HepG2 (cell line): ENCODE measurements around the gene KCTD6. TPM values are rescaled to one million over a fixed set of nuclear protein-coding genes. Genes with fewer than 3 reads are reported as not detected.
A peak's percentile ranks its signal among the peaks of the same experiment; 100 is the strongest.

Experiments
- HMG20A ChIP-seq: IDR thresholded peaks from 2 replicates; pipeline ENCODE4 v1.6.1; 2016; ENCODE audit warnings: borderline replicate concordance
- HOXA7 ChIP-seq: sonication (generic); formaldehyde crosslinking; IDR thresholded peaks from 2 replicates; pipeline ENCODE4 v1.8.1; 2022; ENCODE audit warnings: mild to moderate bottlenecking, missing genetic modification reagents, moderate library complexity
- JUND ChIP-seq: sonication (generic); formaldehyde crosslinking; IDR thresholded peaks from 2 replicates; pipeline ENCODE4 v1.8.0; 2022; ENCODE audit warnings: mild to moderate bottlenecking, missing genetic modification reagents
- KLF6 ChIP-seq: IDR thresholded peaks from 2 replicates; pipeline ENCODE4 v1.8.0; 2016; ENCODE audit warnings: missing biosample characterization, missing genetic modification reagents
- PATZ1 ChIP-seq: sonication (generic); formaldehyde crosslinking; IDR thresholded peaks from 2 replicates; pipeline ENCODE4 v1.4.0; 2020; ENCODE audit warnings: missing genetic modification reagents
- PAX8 ChIP-seq: sonication (generic); formaldehyde crosslinking; IDR thresholded peaks from 2 replicates; pipeline ENCODE4 v1.8.0; 2022; ENCODE audit warnings: mild to moderate bottlenecking, missing genetic modification reagents, borderline replicate concordance
- PITX1 ChIP-seq: sonication (generic); formaldehyde crosslinking; IDR thresholded peaks from 2 replicates; pipeline ENCODE4 v1.5.1; 2020; ENCODE audit warnings: mild to moderate bottlenecking, missing genetic modification reagents
- ZBTB14 ChIP-seq: sonication (generic); formaldehyde crosslinking; IDR thresholded peaks from 2 replicates; pipeline ENCODE4 v1.4.0; 2020; ENCODE audit warnings: missing genetic modification reagents
- ZNF138 ChIP-seq: sonication (generic); formaldehyde crosslinking; IDR thresholded peaks from 2 replicates; pipeline ENCODE4 v1.5.0; 2020; ENCODE audit warnings: mild to moderate bottlenecking, low read depth, missing genetic modification reagents
- ZNF629 ChIP-seq: sonication (generic); formaldehyde crosslinking; conservative IDR thresholded peaks from 2 replicates; pipeline ENCODE4 v1.5.0; 2020; ENCODE audit warnings: missing genetic modification reagents
- polyA plus RNA-seq, 8 experiments: library from polyadenylated mRNA; depleted of rRNA in 3 of 8; stranded (reverse) in 7 of 8; unstranded in 1 of 8; fragments of >200 nt; fragmentation: Illumina TruSeq in 4 of 8; extraction: Trizol in 4 of 8; gene quantifications; 2 replicates each; pipeline versions ENCODE4 v1.2.1 to v1.2.3, GENCODE V29; 2011 to 2016; ENCODE audit warnings: low read depth in 4 of 8, missing spikeins in 1 of 8, mixed read lengths in 1 of 8; ENCODE audit not compliant: insufficient read depth in 1 of 8
- total RNA-seq, 5 experiments: library from RNA; depleted of rRNA; stranded (reverse); fragments of >200 nt; fragmentation: Illumina TruSeq; extraction: Trizol; gene quantifications; 2 replicates each; pipeline ENCODE4 v1.2.3, GENCODE V29; 2016; ENCODE audit warnings: low read depth in 1 of 5
- TF ChIP-seq, protein P1 (sequence below), 2 experiments: sonication (generic) in 1 of 2; formaldehyde crosslinking in 1 of 2; IDR thresholded peaks; 2 replicates each; pipeline versions ENCODE4 v1.4.0 to v1.6.1; 2018 to 2020; ENCODE audit warnings: missing genetic modification reagents in 2 of 2, borderline replicate concordance in 1 of 2, low read depth in 1 of 2, mild to moderate bottlenecking in 1 of 2, missing biosample characterization in 1 of 2
- TF ChIP-seq, protein P2 (sequence below): IDR thresholded peaks from 2 replicates; pipeline ENCODE4 v1.6.1; 2016; ENCODE audit warnings: control low read depth

The KCTD6 gene
- total and polyA plus RNA-seq, 2 of the 13 experiments (the other 11 are each of a cell fraction or from before 2014, with no cell fraction given) = 13.4 to 14.2 TPM

DNA sequence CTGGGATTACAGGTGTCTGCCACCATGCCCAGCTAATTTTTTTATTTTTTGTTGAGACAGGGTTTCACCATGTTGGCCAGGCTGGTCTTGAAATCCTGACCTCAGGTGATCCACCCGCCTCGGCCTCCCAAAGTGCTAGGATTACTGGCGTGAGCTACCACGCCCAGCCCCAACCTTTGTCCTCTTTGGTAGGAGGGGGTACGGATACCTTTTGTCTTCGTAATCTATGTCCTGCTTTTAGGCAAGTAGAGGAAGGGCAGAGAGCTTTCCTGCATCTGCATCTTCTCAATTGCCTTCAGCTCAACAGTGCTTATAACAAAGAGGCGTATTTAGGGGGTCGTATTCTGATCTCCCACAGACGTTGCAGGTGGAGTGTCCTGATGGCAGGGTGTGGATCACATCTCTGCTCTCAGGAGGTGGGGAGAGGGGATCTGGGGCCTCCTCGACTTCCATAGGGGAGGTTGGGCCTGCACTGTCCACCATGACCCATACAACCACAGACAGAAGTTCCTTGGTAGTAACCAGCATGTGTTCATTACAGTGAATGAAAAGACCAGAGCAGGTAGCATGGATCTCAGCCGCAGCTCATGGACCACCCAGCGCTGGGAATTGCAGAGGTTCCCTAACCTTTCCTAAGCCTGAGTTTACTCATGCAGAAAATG, 21.4 kb upstream of the KCTD6 start (continued):
- TF ChIP-seq, protein P1, sequence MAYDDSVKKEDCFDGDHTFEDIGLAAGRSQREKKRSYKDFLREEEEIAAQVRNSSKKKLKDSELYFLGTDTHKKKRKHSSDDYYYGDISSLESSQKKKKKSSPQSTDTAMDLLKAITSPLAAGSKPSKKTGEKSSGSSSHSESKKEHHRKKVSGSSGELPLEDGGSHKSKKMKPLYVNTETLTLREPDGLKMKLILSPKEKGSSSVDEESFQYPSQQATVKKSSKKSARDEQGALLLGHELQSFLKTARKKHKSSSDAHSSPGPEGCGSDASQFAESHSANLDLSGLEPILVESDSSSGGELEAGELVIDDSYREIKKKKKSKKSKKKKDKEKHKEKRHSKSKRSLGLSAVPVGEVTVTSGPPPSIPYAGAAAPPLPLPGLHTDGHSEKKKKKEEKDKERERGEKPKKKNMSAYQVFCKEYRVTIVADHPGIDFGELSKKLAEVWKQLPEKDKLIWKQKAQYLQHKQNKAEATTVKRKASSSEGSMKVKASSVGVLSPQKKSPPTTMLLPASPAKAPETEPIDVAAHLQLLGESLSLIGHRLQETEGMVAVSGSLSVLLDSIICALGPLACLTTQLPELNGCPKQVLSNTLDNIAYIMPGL (CRISPR knock-in tag; IDR thresholded peaks at IDR 0.05; ENCODE audit: borderline replicate concordance in 1 of 2, low read depth in 1 of 2) = 0 out of 4 replicates have a peak, but pooled peaks of 1 of the 2 experiments have one; percentile 1
- peak; percentile 41; the same call in 1 of the 2 replicates for TF ChIP-seq PATZ1 (CRISPR knock-in tag)
- TF ChIP-seq ZBTB14 (CRISPR knock-in tag) = no peak
- TF ChIP-seq, protein P2, sequence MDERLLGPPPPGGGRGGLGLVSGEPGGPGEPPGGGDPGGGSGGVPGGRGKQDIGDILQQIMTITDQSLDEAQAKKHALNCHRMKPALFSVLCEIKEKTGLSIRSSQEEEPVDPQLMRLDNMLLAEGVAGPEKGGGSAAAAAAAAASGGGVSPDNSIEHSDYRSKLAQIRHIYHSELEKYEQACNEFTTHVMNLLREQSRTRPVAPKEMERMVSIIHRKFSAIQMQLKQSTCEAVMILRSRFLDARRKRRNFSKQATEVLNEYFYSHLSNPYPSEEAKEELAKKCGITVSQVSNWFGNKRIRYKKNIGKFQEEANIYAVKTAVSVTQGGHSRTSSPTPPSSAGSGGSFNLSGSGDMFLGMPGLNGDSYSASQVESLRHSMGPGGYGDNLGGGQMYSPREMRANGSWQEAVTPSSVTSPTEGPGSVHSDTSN (CRISPR knock-in tag) = no peak
- no peak for TF ChIP-seq ZNF138
- TF ChIP-seq PITX1 (CRISPR knock-in tag) = peak; percentile 70; the same call in 1 of the 2 replicates
- no peak for TF ChIP-seq ZNF629 (CRISPR knock-in tag)
- no peak for TF ChIP-seq HMG20A (CRISPR knock-in tag)
- TF ChIP-seq HOXA7 (CRISPR knock-in tag) = no peak
- no peak for TF ChIP-seq PAX8 (CRISPR knock-in tag)
- no peak for TF ChIP-seq KLF6
- TF ChIP-seq JUND (CRISPR knock-in tag) = no peak
